IPS-18c (cell line): ENCODE results near the gene CCDC178.

ENCODE experiments used
- H3K4me3 ChIP-seq: 2 replicates; pipeline ENCODE4 v1.7.0; 2013; ENCODE audit warnings: low read depth, mild to moderate bottlenecking, low read length, moderate library complexity; ENCODE audit not compliant: insufficient read depth
- H3K9me3 ChIP-seq: one replicate; pipeline ENCODE4 v1.6.1; 2013; ENCODE audit warnings: mild to moderate bottlenecking, low read length, moderate library complexity; ENCODE audit not compliant: control insufficient read depth, insufficient read depth

The CCDC178 gene, protein sequence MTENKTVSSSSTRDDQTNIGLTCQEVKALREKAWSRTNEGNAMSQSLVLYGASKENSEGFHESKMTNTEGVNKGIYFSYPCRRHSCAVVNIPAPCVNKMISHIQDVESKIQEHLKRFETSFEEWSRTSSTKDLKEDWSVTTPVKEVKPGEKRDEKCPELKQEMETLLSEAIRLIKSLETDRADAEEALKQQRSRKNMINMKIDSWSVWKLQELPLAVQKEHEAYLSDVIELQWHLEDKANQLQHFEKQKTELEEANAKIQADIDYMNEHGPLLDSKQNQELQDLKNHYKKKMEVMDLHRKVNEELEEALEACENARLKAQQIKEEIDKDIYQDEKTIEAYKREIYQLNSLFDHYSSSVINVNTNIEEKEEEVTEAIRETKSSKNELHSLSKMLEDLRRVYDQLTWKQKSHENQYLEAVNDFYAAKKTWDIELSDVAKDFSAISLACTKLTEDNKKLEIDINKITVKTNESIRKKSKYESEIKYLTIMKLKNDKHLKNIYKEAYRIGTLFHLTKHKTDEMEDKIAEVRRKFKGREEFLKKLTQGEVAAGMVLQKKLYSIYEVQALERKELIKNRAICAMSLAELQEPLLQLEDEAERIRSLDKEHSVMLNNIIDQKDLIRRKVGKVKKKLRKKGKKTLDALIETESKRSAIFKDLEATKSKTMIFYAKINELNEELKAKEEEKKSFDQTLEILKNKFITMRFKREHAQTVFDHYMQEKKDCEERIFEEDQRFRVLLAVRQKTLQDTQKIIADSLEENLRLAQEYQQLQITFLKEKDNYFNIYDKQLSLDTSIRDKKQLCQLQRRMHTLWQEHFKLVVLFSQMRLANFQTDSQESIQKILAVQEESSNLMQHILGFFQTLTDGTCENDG

DNA sequence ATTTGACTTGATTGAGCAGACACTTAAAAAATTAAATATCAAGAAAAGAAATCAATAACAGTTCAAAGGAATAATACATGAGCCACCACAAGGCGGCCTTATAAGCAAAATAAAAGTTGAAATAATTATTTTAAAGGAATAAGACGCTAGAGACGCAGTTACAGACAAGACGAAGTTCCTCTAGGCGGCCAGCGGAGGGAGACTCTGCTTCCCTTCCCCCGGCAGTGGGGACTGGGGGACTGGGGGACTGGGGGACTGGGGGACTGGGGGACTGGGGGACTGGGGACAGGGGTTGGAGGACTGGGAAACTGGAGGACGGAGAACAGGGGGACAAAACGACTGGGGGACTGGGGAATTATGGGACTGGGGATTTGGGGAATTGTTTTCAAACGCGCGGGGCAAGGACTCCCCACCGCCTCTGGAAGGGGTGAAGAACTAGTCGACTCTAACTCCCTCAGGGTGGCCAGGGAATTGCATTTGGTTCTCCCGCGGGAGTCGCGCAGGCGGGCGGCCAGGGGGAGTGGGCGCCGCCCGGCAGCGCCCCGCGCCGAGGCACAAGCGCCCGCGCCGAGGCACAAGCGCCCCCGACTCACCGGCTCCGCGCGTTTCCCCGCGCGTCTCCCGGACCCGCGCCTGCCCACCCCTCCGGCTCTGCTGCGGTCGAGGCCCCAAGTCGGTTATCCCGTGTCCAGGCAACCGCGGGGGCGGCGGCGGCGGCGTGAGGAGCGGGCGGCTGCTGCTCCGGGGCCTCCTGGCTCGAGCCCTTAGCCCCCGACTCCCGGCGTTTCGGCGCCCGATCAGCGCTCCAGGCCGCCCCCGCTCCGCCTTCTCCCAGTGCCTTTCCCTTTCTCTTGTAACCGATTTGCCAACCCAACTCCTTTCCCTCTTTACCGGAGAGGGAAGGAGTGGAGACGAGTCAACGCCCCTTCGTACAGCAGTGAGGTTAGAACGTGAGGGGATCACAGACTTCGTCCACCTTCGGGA, at the start of gene CCDC178:
Gene CCDC178, minus strand, starts transcription at position 662 of the 984 bp plus-strand sequence. CDS start 28,633 bp downstream, outside the sequence.
- Histone ChIP-seq H3K9me3 (peaks cover 3% of the 10 kb centered on the region), H3K4me3 (peak within 1 kb of the TSS; percentile 72)

DNA sequence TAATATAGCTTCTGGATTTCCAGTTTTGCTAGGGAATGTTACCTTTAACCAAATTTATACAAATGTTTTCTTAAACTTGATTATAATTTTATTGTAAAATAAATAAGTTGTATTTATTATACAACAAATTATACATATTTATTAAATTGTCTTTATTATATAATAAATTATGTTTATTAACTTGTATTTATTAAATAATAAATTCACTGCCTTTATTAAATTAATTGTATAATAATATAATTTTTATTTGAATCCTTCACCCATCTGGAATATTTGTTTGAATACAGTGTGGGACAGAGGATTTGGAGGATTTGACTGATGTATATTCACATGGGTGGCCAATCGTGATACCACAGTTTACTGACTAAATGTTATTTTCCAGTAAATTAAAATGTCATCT, 43.4 kb upstream of the CCDC178 start:
- no peak overlapping the region for H3K4me3 ChIP-seq

DNA sequence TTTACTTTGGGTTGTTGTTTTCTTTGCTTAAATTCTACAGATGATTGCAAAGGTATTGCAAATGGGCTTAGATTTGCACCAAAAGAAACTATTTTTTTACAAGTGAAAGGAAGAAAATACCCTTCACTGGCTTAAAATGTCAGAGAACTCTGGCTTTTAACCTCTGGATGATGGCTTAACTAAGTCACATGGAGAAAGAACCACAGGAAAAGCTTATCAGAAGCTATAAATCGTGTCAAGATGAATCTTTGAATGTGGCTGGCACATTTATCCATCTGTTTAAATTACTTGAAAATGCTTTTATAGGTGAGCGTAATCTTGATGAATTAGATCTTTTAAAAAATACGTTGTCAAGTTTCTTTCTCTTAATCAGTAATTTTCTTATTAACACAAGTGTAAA, 32.0 kb upstream of the CCDC178 start:
- Histone ChIP-seq H3K4me3 (no peak overlapping the region), H3K9me3 (no peaks in the 10 kb centered on the region)

More for the DNA sequence above, 43.4 kb upstream of the CCDC178 start:
- H3K9me3 ChIP-seq: no peaks in the 10 kb centered on the region

DNA sequence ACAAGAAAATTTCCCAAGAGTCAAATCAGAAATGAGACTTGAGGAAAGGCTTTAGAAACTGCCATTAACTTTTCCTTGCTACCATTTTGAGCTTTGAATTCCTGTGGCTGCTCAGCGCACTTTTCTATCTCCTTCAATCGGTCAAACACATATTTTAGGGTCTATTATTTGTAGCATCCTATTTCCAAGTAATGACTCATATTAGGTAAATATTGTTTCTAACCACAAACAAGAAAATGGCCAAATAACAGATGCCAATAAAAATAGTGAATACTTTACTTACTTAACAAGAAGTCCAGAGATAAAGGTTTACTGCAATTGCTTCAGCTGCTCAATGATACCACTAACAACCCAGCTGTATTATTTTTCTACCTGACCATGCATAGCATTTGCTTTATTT, 29.7 kb upstream of the CCDC178 start:
- Histone ChIP-seq H3K9me3 (no peaks in the 10 kb centered on the region), H3K4me3 (no peak overlapping the region)

DNA sequence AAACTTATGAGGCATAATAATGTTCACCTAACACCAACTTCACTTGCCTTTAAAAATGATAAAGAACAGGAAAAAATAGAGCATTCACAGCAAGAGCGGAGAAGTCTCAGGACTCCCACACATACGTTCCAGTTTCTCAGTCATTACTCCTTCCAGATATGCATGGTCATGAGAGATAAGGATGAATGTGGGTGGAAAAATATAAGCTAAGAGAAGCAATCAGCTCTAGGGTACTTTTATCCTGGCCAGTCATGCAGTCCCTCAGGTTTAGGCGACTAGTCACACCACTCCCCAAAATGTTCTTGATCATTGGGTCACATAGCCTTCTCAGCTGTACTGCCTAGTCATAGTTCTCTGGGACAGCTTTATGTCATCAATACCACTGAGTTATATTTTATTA, 29.2 kb upstream of the CCDC178 start:
- no peaks in the 10 kb centered on the region for H3K9me3 ChIP-seq
- H3K4me3 ChIP-seq: no peak overlapping the region

DNA sequence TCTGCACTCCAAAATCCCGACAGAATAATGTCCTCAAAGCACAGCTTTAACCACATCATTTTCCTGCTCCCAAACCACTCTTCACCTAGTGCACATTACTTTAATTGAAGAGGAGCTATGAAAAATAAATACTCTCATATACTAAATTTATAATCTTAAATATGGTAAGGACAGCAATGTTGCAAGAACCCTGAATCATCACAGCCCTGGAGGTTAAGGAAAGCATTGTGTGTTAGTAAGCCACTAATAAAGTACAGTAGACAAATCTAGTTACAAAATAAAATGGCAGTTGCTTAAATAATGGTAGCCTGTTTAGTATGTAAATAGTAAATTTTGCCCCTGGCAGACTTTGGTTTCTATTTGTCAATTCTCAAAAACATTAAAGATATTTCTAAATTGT, 27.0 kb upstream of the CCDC178 start:
- H3K4me3 ChIP-seq: no peak overlapping the region
- no peaks in the 10 kb centered on the region for H3K9me3 ChIP-seq

DNA sequence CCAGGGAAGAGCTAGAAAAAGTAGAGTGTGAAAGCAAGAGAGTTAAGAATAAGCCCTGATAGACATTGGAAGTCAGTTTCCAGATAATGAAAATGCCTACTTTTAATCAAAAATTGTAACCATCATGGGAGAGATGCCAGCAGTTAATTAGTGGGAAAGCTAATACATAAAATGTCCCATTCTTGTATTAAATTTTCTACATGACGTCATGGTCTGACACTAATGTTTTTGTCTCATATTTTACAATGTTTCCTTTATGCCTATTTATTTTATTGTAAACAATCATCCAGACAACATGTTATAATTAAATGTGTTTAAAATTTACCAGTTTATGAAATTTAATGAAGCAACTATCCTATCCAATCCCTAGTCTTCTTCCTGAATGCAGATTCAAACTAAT, 26.3 kb upstream of the CCDC178 start:
- Histone ChIP-seq H3K9me3 (no peaks in the 10 kb centered on the region), H3K4me3 (no peak overlapping the region)

DNA sequence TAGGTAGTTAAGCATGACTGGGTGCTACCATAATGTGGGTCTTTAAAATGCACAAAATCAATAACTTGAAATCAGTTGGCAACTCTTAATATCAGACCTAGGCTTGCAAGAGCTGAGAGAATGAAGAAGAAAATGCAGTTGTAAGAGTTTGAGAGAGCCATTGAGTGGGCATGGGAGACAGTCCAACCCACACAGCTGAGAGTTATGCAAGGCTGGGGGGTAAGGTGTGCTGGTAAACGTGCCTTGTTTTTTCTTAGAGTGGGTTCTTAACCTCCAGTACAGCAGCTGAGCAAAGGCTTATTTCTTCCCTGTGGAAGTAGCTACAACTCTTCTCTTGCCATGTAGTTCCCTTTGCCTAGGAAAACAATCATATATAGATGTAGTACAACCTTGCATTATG, 20.2 kb upstream of the CCDC178 start:
- Histone ChIP-seq H3K4me3 (no peak overlapping the region), H3K9me3 (no peaks in the 10 kb centered on the region)

DNA sequence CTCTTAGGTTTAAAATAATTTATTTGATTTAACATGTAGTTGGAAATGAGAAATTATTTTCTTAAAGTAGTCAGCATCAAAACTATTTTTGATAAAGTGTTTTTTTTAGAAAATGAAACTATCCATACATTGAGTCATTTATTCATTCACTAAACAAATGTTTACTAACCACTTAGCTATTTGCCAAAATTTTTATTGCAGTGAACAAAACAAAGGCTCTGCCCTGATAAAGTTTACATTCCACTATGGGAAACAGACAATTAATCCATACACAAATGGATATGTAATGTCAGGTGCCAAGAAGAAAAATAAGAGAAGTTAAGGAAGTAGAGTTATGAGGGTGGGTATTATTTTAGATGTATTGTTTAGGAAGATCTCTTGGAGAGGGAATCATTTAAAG, 19.1 kb upstream of the CCDC178 start:
- H3K4me3 ChIP-seq: no peak overlapping the region

DNA sequence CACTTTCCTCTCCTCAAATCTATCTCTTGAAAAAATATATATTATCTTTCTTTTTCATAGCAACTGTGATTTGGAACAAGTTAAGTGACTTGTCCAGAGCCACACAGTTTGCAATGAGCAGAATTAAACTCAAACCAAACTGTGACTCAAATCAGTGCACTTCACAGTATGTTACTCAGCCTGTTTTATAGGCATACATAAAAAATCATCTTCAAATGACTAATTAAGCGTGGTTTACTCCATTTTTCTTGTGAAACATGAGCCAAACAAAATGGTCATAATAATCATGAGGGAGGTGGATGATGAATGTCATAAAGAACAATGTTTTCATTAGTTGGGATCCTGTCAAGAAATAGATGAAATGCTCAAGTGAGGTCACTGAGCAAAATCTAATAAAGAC, 6.1 kb upstream of the CCDC178 start:
- Histone ChIP-seq H3K4me3 (no peak overlapping the region), H3K9me3 (no peaks in the 10 kb centered on the region)

More for the DNA sequence above, 19.1 kb upstream of the CCDC178 start:
- no peaks in the 10 kb centered on the region for H3K9me3 ChIP-seq

DNA sequence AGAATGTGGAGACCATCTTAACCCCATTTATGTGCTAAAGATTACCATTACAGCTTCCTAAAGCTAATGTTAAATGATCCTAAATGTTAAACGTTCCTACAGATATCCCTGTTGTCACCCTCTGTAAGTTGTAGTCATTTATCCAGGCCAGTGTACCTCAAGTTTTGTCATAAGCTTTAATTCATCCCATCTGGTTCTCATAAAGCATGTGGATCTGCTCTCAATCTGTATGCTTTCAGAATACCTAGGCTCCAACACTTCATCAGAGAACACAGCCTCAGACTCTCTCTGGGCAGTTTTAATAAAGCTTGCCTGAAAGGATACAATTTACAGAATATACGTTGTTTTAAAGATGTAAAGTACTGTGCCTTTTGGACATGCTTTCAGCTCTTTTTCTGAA, 4.2 kb upstream of the CCDC178 start:
- Histone ChIP-seq H3K9me3 (peaks cover 3% of the 10 kb centered on the region), H3K4me3 (no peak overlapping the region)

DNA sequence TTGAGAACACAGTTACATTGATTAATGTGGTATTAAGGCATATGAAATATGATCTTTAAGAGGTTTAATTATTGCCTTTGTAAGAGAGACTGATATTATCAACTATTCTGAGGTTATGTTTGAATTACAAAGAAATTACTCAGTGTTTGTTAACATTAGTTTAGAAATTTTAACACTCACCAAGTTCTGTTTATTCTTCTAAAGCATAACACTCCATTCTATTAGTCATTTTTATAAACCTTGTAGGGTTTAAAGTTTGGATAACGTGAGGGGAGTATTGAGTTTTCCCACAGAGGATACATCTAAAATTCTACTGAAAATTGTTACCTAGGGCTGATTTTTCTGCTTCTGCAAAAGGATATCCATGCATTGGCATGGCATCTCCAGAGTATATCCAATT, 7.7 kb downstream of the CCDC178 start:
- no peak overlapping the region for H3K4me3 ChIP-seq

DNA sequence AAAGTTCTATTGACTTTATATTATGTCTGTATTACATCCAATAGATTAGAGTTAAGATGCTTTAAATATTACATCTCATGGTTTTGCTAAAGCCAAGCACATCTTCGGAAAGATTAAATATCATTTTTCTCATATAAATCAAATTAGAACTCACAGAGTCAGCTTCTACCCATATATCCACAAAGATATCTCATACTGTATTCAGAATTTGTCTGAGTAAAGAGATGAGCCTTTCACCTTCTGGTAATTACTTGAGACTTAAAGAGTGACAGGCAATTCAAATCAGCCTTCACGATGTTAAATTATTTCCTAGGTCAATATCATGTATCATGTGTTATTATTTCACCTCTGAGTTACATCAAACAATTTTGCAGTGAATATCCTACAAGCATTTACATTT, 13.0 kb downstream of the CCDC178 start:
- Histone ChIP-seq H3K9me3 (no peaks in the 10 kb centered on the region), H3K4me3 (no peak overlapping the region)

More for the DNA sequence above, 7.7 kb downstream of the CCDC178 start:
- no peaks in the 10 kb centered on the region for H3K9me3 ChIP-seq

DNA sequence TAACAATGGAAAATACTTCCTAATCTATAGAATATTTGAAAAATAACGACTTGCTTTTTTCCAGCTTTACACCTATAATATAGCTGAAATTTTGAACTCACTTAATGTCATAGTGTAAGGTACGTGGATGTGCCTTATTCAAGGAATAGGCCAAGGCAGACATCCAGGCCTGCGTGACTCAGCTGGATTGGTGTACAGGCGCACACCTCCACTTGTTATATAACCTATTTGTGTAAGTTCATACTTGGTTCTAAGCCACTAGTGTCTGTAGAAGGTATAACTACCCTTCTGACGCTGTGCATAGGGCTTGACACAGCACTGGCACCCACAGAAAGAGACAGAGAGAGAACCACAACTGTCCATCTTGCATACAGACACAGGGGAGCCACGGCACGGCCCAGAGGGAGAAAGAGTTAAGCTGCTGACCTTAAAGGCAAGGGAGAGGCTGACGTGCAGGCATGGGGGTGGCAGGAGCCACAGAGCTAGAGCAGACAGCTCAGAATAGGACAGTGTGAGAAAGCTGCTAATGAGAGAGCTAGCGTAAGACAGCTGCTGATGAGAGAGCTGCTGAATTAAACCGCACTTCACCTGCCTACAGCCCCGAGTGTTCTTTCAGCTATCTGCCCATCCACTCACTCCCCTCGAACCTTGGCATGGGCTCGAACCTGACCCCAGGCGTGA, 16.1 kb downstream of the CCDC178 start:
- Histone ChIP-seq H3K9me3 (no peaks in the 10 kb centered on the region), H3K4me3 (no peak overlapping the region)

DNA sequence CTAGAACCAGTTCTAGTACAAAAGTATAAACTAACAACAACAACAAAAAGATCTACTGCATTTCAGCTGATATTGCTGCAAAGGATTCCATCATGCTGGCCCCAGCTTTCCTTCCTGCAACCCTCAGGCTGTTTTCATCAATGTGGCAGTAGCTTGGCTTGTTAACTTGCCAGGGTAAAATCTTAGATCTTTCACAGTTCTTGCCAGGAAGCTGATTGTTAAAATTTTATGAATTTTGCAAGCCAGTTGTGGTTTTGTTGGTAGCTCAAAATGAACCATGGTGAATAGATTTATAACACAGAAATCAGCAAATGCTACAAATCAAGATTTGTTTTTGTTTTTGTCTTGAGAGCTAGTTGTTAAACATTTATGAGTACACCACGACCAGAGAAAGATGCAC, 19.3 kb downstream of the CCDC178 start:
- no peak overlapping the region for H3K4me3 ChIP-seq
- H3K9me3 ChIP-seq: no peaks in the 10 kb centered on the region

DNA sequence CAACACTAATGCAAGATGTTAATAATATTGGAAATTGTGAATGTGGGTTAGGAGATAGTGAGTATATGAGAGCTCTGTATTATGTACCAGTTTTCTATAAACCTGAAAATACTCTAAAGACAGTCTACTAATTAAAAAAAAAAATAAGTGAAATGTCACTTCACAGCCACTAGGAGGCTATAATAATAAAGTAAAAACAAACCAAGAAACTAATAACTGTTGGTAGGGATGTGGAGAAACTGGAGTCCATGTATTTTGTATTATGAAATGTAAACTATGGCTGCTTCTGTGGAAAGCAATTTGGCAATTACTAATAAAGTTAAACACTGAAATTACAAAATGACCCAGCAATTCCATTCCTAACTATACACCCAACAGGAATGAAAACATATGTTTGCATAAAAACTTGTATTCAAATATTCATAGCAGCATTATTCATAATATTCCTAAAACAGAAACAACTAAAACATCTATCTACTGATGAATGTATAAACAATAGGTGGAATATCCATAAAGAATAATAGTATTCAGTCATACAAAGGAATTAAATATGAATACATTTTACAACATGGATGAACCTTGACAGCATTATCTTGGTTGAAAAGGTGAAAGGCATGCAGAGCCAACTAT, 36.2 kb downstream of the CCDC178 start:
- Histone ChIP-seq H3K9me3 (no peaks in the 10 kb centered on the region), H3K4me3 (no peak overlapping the region)
